BLaER1 (cell line): ENCODE data around the gene PAPSS2.

Experiments used
- H3K27ac ChIP-seq: shearing (Covaris generic); formaldehyde crosslinking; 2 replicates; pipeline ENCODE4 v1.8.1; 2022
- H3K27me3 ChIP-seq: shearing (Covaris generic); formaldehyde crosslinking; 2 replicates; pipeline ENCODE4 v1.8.1; 2022
- H3K36me3 ChIP-seq: shearing (Covaris generic); formaldehyde crosslinking; 2 replicates; pipeline ENCODE4 v1.8.1; 2022
- H3K4me1 ChIP-seq: shearing (Covaris generic); formaldehyde crosslinking; 2 replicates; pipeline ENCODE4 v1.8.1; 2022
- H3K4me2 ChIP-seq: shearing (Covaris generic); formaldehyde crosslinking; 2 replicates; pipeline ENCODE4 v1.8.1; 2022
- H3K4me3 ChIP-seq: shearing (Covaris generic); formaldehyde crosslinking; 2 replicates; pipeline ENCODE4 v1.8.1; 2022
- H3K9ac ChIP-seq: shearing (Covaris generic); formaldehyde crosslinking; 2 replicates; pipeline ENCODE4 v1.8.1; 2022
- H3K9me3 ChIP-seq: shearing (Covaris generic); formaldehyde crosslinking; 2 replicates; pipeline ENCODE4 v1.8.1; 2022
- H4K20me1 ChIP-seq: shearing (Covaris generic); formaldehyde crosslinking; 2 replicates; pipeline ENCODE4 v1.8.1; 2022
- Cebpa-rat ChIP-seq: shearing (Covaris generic); IDR thresholded peaks from 2 replicates; pipeline ENCODE4 v1.8.1; 2022

Gene PAPSS2

DNA sequence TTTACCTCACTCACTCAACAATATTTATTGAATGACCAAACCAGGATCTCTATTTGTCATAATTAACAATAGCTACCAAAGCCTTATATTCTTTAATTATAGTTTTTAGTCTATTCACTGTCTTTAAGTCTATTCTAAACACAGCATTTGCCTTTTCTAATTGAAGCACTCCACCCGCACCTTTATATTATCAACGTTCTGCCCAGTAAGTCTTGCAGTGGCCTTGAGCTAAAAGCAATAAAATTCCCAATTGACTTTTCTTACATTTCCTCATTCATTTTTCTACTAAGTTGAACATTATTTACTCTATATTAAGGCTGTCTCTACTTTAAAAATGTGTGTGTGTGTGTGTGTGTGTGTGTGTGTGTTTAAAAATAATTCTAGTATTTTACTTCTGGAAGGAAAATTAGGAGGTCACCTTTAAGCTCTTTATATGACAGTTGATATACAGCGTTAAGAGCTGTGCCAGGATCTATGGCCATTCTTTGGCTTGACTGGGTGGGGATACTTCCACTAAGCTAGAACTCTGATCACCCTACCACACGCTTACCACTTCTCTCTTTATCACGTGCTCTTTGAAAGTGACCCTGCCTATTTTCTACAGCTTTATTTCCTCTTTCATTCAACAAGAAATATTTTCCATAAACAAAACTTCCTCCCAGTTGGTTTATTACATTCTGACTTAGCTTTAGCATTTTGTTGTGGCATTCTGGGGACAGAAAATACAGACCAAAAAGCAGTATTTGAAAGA lies 8.8 kb downstream of the PAPSS2 start:
- Histone ChIP-seq H3K4me1 (no peaks in the 10 kb centered on the region), H3K36me3 (no peaks in the 10 kb centered on the region), H3K4me2 (no peak overlapping the region), H3K9ac (no peak overlapping the region), H4K20me1 (no peaks in the 10 kb centered on the region), H3K9me3 (no peaks in the 10 kb centered on the region), H3K27ac (no peak overlapping the region), H3K4me3 (no peak overlapping the region), H3K27me3 (no peaks in the 10 kb centered on the region)
- no peak for TF ChIP-seq Cebpa-rat

DNA sequence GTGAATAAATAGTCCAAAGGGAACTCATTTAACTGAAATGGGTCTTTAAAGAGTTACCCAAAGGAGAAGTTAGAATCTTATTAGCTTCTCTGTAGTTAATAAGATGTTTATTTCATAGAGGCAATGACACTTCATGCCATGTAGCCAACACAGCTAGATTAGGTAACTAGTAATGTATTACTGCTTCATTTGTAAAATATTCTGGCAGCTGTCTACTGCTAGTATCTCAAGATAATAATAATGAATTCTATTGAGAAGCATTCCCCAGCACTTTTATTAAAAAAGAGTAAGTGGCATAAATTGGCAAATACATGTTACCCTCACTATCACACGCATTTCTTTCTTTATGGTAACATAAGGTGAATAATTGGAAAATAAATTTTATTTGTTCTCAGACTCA lies 10.1 kb downstream of the PAPSS2 start:
- H3K4me2 ChIP-seq = no peak overlapping the region
- no peak for TF ChIP-seq Cebpa-rat
- H3K4me1 ChIP-seq = no peaks in the 10 kb centered on the region
- H3K27me3 ChIP-seq = no peaks in the 10 kb centered on the region
- H3K9me3 ChIP-seq = no peaks in the 10 kb centered on the region
- no peaks in the 10 kb centered on the region for H3K36me3 ChIP-seq
- H3K4me3 ChIP-seq = no peak overlapping the region
- H3K27ac ChIP-seq = no peak overlapping the region
- H4K20me1 ChIP-seq = no peaks in the 10 kb centered on the region
- no peak overlapping the region for H3K9ac ChIP-seq

DNA sequence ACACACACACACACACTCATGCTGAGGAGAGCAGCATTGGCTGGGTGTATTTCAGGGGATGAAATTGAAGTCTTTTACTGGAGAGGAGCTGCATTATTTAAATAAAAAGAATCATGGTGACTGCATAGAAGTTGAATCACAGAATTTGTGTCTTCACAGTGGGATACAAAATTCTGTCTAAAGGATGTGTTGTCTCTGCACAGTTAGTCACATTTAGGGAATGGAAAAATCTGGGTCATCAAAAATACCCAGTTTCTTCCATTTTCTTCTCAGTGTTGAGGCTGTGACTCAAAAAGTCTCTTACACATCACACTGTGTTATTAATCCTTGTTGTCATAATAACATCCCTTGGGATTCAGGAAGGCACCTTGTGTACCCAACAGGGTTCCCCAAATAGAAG lies 10.9 kb downstream of the PAPSS2 start:
- Histone ChIP-seq H3K9me3 (no peaks in the 10 kb centered on the region), H3K9ac (no peak overlapping the region), H3K36me3 (no peaks in the 10 kb centered on the region), H3K4me1 (no peaks in the 10 kb centered on the region), H3K27me3 (no peaks in the 10 kb centered on the region), H4K20me1 (no peaks in the 10 kb centered on the region), H3K4me3 (no peak overlapping the region), H3K27ac (no peak overlapping the region), H3K4me2 (no peak overlapping the region)
- TF ChIP-seq Cebpa-rat = no peak

DNA sequence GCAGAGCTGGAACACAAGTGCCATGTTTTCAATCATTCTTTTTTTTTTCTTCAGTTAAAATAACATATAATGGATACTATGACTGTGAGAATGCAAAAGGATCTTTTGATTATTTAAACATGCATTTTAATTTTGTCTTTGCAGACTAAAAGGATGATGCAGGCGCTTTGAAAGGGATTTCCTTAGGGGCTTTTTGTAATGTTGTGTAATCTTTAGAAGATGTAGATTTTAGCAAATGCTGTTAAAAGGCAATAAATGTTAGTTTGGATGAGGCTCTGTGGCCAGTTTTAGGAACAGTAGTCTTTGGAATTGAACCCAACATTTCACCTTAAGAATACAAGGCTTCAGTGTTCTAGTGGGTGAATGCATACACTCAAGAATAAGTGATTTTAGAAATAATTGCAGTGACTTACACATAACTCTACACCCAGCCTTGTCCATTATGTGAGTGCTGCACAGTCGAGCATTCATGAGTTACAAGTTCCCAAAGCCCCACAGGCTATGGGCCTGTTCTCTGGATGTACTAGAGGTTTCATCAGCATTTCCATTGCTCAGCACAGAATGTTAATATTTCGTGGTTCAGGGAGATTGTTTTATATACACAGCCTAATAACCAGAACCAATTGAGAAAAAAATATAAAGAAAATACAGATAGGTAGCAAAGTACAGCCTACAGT lies 11.6 kb downstream of the PAPSS2 start:
- no peak for TF ChIP-seq Cebpa-rat
- Histone ChIP-seq H3K4me2 (no peak overlapping the region), H3K36me3 (no peaks in the 10 kb centered on the region), H3K27ac (no peak overlapping the region), H4K20me1 (no peaks in the 10 kb centered on the region), H3K9ac (no peak overlapping the region), H3K9me3 (no peaks in the 10 kb centered on the region), H3K27me3 (no peaks in the 10 kb centered on the region), H3K4me3 (no peak overlapping the region), H3K4me1 (no peaks in the 10 kb centered on the region)

DNA sequence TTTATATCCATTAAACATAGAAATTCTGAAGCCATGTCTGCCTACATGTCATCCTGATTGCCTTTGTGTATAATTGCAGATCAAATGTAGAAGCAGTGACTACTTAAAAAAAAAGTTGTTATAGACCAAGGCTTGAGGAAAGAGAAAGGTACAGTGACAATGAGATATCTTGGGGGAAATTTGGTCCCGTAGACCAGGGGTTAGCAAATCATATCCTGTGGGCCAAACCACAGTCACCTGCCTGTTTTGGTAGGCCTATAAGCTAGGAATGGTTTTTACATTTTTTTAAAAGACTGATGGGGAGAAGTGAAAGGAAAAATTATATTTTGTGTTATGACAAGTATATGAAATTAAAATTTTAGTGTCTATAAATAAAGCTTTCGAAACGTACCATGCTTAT lies 12.9 kb downstream of the PAPSS2 start:
- Histone ChIP-seq H3K4me2 (no peak overlapping the region), H4K20me1 (no peaks in the 10 kb centered on the region), H3K27ac (no peak overlapping the region), H3K9ac (no peak overlapping the region), H3K4me3 (no peak overlapping the region), H3K27me3 (no peaks in the 10 kb centered on the region), H3K36me3 (no peaks in the 10 kb centered on the region), H3K4me1 (no peaks in the 10 kb centered on the region), H3K9me3 (no peaks in the 10 kb centered on the region)
- TF ChIP-seq Cebpa-rat = no peak

DNA sequence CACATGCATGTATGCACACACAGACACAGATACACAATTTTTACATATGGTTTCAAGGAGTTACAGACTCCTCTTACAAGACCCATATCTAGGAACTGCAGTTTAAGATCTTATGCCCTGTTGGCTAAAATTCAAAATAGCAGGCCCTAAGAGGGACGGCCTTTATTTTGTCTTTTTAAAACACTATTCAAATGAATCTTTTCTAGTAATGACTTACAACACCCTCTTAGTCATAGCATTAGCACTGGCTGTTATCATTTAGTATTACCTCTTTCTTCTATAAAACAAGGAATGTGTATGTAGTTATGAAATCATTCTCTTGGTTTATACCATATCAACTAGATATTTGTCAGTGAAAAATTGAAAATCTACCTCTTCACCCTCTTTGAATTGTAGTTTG lies 15.3 kb downstream of the PAPSS2 start:
- H3K36me3 ChIP-seq = no peaks in the 10 kb centered on the region
- H3K4me1 ChIP-seq = no peaks in the 10 kb centered on the region
- no peak overlapping the region for H3K4me2 ChIP-seq
- no peak overlapping the region for H3K27ac ChIP-seq
- H3K4me3 ChIP-seq = no peak overlapping the region
- H3K27me3 ChIP-seq = no peaks in the 10 kb centered on the region
- no peak overlapping the region for H3K9ac ChIP-seq
- H3K9me3 ChIP-seq = no peaks in the 10 kb centered on the region
- no peak for TF ChIP-seq Cebpa-rat
- no peaks in the 10 kb centered on the region for H4K20me1 ChIP-seq

DNA sequence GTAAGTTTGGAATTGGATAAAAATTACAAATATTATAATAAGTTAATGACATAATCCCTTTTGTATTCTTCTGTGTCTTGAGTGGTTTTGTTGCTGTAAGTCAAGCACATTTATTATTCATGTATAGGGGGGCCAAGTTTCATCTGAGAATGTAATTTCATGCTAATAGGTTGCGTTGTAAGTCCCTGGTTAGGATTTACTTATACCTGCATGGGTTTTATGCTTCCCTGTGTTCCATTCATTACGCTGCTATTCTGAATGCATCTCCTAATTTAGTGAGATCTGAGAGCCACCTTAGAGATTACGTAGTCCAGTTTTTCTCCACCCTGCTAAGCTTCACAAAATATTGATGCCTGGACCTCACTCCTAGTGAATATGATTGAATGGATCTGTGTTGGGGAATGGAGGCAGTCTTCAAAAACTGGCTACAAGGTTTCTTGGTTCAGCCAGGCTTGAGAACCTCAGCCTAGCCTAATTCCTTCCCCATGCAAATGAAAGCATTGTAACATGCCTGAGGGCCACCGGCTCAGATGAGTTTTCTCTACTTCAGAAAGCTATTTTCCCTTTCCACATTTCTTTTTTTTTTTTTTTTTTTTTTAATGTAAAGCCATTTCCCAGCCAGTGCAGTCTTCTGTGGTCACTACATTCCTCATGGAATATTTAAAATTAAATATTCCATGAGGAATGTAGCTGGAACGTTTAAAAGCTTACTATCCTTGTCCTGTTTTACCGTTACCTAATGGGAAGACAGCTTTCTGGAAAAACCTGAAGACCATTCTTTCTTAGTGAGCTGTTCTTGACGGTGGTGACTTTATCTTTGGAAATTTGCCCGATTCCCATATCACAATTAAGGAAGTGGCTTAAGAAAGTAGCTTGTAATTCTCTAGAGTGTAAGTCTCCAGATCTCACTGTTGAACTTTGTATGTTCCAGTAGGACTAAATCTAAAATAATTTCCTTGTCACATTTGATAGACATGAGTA lies 16.0 kb downstream of the PAPSS2 start:
- no peak overlapping the region for H3K27ac ChIP-seq
- no peaks in the 10 kb centered on the region for H3K4me1 ChIP-seq
- TF ChIP-seq Cebpa-rat = no peak
- no peak overlapping the region for H3K4me3 ChIP-seq
- no peaks in the 10 kb centered on the region for H3K9me3 ChIP-seq
- H3K27me3 ChIP-seq = no peaks in the 10 kb centered on the region
- no peaks in the 10 kb centered on the region for H3K36me3 ChIP-seq
- no peak overlapping the region for H3K9ac ChIP-seq
- H3K4me2 ChIP-seq = no peak overlapping the region
- H4K20me1 ChIP-seq = no peaks in the 10 kb centered on the region

DNA sequence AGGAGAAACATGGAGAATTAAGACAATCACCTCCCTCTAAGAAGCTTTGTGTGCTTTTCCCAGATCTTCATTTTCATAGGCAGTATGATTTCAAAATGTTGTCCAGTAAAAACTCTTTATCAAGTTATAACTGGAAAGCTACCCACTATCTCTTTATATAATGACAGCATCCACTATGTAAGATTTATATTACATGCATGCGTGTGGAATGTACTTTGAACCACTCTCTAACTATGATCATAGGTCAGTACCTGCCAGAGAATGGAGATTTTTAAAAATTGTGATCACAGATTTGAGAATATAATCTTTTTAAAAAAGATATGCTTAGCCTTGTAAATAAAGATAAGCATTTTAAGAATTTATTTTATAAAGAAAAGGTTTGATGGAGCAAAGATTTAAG lies 17.9 kb downstream of the PAPSS2 start:
- H3K27me3 ChIP-seq = no peaks in the 10 kb centered on the region
- TF ChIP-seq Cebpa-rat = no peak
- no peaks in the 10 kb centered on the region for H3K36me3 ChIP-seq
- no peaks in the 10 kb centered on the region for H3K4me1 ChIP-seq
- no peaks in the 10 kb centered on the region for H3K9me3 ChIP-seq
- H3K4me2 ChIP-seq = no peak overlapping the region
- H3K27ac ChIP-seq = no peak overlapping the region
- no peak overlapping the region for H3K4me3 ChIP-seq
- no peaks in the 10 kb centered on the region for H4K20me1 ChIP-seq
- H3K9ac ChIP-seq = no peak overlapping the region

DNA sequence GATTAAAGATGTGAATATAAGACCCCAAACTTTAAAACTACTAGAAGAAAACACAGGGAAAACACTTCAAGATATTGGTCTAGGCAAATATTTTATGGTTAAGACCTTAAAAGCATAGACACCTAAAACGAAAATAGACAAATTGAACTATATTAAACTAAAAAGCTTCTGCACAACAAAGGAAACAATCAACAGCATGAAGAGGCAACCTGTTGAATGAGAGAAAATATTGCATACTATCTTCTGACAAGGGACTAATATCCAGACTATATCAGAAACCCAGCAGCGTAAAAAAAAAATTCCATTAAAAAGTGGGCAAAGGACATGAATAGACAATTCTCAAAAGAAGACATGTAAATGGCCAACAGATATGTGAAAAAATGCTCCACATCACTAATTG lies 18.6 kb downstream of the PAPSS2 start:
- H3K4me2 ChIP-seq = no peak overlapping the region
- no peak overlapping the region for H3K9ac ChIP-seq
- H3K36me3 ChIP-seq = no peaks in the 10 kb centered on the region
- no peaks in the 10 kb centered on the region for H4K20me1 ChIP-seq
- H3K4me3 ChIP-seq = no peak overlapping the region
- H3K27me3 ChIP-seq = no peaks in the 10 kb centered on the region
- TF ChIP-seq Cebpa-rat = no peak
- H3K9me3 ChIP-seq = no peaks in the 10 kb centered on the region
- no peaks in the 10 kb centered on the region for H3K4me1 ChIP-seq
- H3K27ac ChIP-seq = no peak overlapping the region

DNA sequence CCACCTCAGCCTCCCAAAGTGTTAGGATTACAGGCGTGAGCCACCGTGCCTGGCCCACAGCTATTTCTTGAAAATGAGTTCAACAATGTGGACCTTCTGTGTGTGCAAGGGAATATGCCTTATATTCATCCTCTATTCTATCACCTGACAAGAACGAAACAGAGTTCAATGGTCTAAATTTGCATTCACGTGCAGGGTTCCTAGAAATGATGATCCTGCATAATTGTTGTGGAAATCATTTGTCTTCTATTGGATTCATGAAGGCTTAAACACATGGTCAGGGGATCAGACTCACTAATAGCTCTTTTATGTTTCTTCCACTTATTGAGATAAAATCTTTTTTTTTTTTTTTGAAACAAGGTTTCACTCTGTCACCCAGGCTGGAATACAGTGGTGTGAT lies 23.7 kb downstream of the PAPSS2 start:
- no peaks in the 10 kb centered on the region for H3K27me3 ChIP-seq
- no peaks in the 10 kb centered on the region for H3K4me1 ChIP-seq
- H3K9me3 ChIP-seq = no peaks in the 10 kb centered on the region
- H3K4me3 ChIP-seq = no peak overlapping the region
- no peak overlapping the region for H3K9ac ChIP-seq
- no peak overlapping the region for H3K27ac ChIP-seq
- TF ChIP-seq Cebpa-rat = no peak
- no peak overlapping the region for H3K4me2 ChIP-seq
- no peaks in the 10 kb centered on the region for H3K36me3 ChIP-seq
- no peaks in the 10 kb centered on the region for H4K20me1 ChIP-seq
